GM23248 (cell line): ENCODE measurements around the gene TRAK1. TPM values are rescaled to one million over a fixed set of nuclear protein-coding genes. Genes with fewer than 3 reads are reported as not detected.

Experiments
- DNase-seq: peaks from one replicate; pipeline ENCODE4 v3.0.0-alpha.2; 2015
- H2AFZ ChIP-seq: fragments of 200-600 bp; sonication (generic); 2 replicates; pipeline ENCODE4 v1.6.1; 2016; ENCODE audit warnings: antibody characterized with exemption
- H3F3A ChIP-seq: fragments of 200-600 bp; sonication (generic); 2 replicates; pipeline ENCODE4 v1.6.1; 2016; ENCODE audit warnings: mild to moderate bottlenecking, antibody characterized with exemption, mixed run types; ENCODE audit not compliant: insufficient read depth
- H3K27ac ChIP-seq: fragments of 200-600 bp; sonication (generic); 2 replicates; pipeline ENCODE4 v1.5.1; 2016; ENCODE audit warnings: mild to moderate bottlenecking
- H3K27me3 ChIP-seq: fragments of 200-600 bp; sonication (generic); replicated peaks from 2 replicates; pipeline ENCODE4 v1.6.1; 2016; ENCODE audit warnings: mild to moderate bottlenecking; ENCODE audit not compliant: insufficient read depth
- H3K36me3 ChIP-seq: fragments of 200-600 bp; sonication (generic); 2 replicates; pipeline ENCODE4 v1.6.1; 2016; ENCODE audit warnings: low read depth, mild to moderate bottlenecking
- H3K4me1 ChIP-seq: fragments of 200-600 bp; sonication (generic); 2 replicates; pipeline ENCODE4 v1.6.1; 2016; ENCODE audit warnings: mild to moderate bottlenecking; ENCODE audit not compliant: insufficient read depth
- H3K4me2 ChIP-seq: fragments of 200-600 bp; sonication (generic); one replicate; pipeline ENCODE4 v1.6.1; 2016; ENCODE audit warnings: mild to moderate bottlenecking; ENCODE audit not compliant: unreplicated experiment
- H3K4me3 ChIP-seq: fragments of 200-600 bp; sonication (generic); 2 replicates; pipeline ENCODE4 v1.5.1; 2016; ENCODE audit warnings: mild to moderate bottlenecking
- H3K79me2 ChIP-seq: fragments of 200-600 bp; sonication (generic); 2 replicates; pipeline ENCODE4 v1.6.1; 2016; ENCODE audit warnings: mild to moderate bottlenecking; ENCODE audit not compliant: insufficient read depth
- H3K9ac ChIP-seq: fragments of 200-600 bp; sonication (generic); 2 replicates; pipeline ENCODE4 v1.6.1; 2016; ENCODE audit warnings: mild to moderate bottlenecking
- H3K9me2 ChIP-seq: fragments of 200-600 bp; sonication (generic); 2 replicates; pipeline ENCODE4 v1.6.1; 2016; ENCODE audit warnings: mixed run types, mild to moderate bottlenecking, moderate library complexity; ENCODE audit not compliant: insufficient read depth
- H3K9me3 ChIP-seq: fragments of 200-600 bp; sonication (generic); one replicate; pipeline ENCODE4 v1.6.1; 2017; ENCODE audit warnings: low read depth
- H4K20me1 ChIP-seq: fragments of 200-600 bp; sonication (generic); 2 replicates; pipeline ENCODE4 v1.6.0; 2016; ENCODE audit not compliant: insufficient read depth
- EZH2 ChIP-seq: fragments of 200-600 bp; sonication (generic); IDR thresholded peaks from 2 replicates; pipeline ENCODE4 v1.6.1; 2018; ENCODE audit warnings: antibody characterized with exemption, mild to moderate bottlenecking; ENCODE audit not compliant: insufficient read depth, poor library complexity, severe bottlenecking
- EZH2phosphoT487 ChIP-seq: fragments of 200-600 bp; sonication (generic); IDR thresholded peaks from 2 replicates; pipeline ENCODE4 v1.6.1; 2018; ENCODE audit warnings: antibody characterized with exemption, moderate library complexity, mild to moderate bottlenecking, low read depth; ENCODE audit not compliant: insufficient read depth
- WGBS, 2 experiments: methylation state at CpG; one replicate each; pipeline ENCODE4 v1.1.6; 2015 to 2017; ENCODE audit warnings: low lambda C conversion rate in 2 of 2, low coverage in 1 of 2; ENCODE audit errors: missing lambda C conversion rate in 2 of 2; 5-methylcytosine and 5-hydroxymethylcytosine counted together
- in situ Hi-C: fragments of 300-500 bp; cut with MboI; formaldehyde crosslinking; loops from 2 replicates; pipeline ENCODE4 v1.15.0; 2020
- polyA plus RNA-seq: library from polyadenylated mRNA; unstranded; fragments of >200 nt; fragmentation: Nextera tagmentation; extraction: Ambion mirVana; gene quantifications from 2 replicates; pipeline ENCODE4 v1.2.1, GENCODE V29; 2016
- total RNA-seq: library from RNA; depleted of rRNA; stranded (reverse); fragments of >200 nt; shearing (Covaris generic); gene quantifications from 2 replicates; pipeline ENCODE4 v1.2.3, GENCODE V29; 2014

The TRAK1 gene
- total and polyA plus RNA-seq, 2 experiments from 2014 or later, result 13.6 to 51.0 TPM

- in situ Hi-C loops, result loop anchor here (5.0 kb wide), 1 partner anchor 76 kb away; no protein-coding TSS in a partner anchor
- H3K4me3 ChIP-seq, result no peak overlapping the region
- H2AFZ ChIP-seq, result no peak overlapping the region
- H4K20me1 ChIP-seq, result no peaks in the 10 kb centered on the region
- TF ChIP-seq EZH2phosphoT487 (no peak), EZH2 (no peak)
- H3K79me2 ChIP-seq, result peaks cover 25% of the 10 kb centered on the region
- no peak overlapping the region for H3K9ac ChIP-seq
- H3K9me3 ChIP-seq, result no peaks in the 10 kb centered on the region
- no peaks in the 10 kb centered on the region for H3K9me2 ChIP-seq
- H3K27me3 ChIP-seq, result no peaks in the 10 kb centered on the region
- H3K27ac ChIP-seq, result no peak overlapping the region
- H3K4me1 ChIP-seq, result peaks cover 20% of the 10 kb centered on the region
- H3F3A ChIP-seq, result peaks cover 15% of the 10 kb centered on the region; the same call in 1 of the 2 replicates
- 67 to 86% methylated on average over 1 of the region's 1 CpG for WGBS, 2 experiments
- peaks cover 11% of the 10 kb centered on the region for H3K36me3 ChIP-seq
- DNase-seq, result no peak
- H3K4me2 ChIP-seq, result no peak overlapping the region
Measured at GRCh38 chr3:42188376-42188775, 97.2 kb downstream of the TRAK1 start.

GRCh38 chr3:42189001-42189460 is 97.9 kb downstream of the TRAK1 start:
- H3K9ac ChIP-seq, result no peak overlapping the region
- in situ Hi-C loops, result loop anchor here (5.0 kb wide), 1 partner anchor 77 kb away; no protein-coding TSS in a partner anchor
- 56 to 63% methylated on average over 6 of the region's 6 CpGs for WGBS, 2 experiments
- H3K36me3 ChIP-seq, result peaks cover 18% of the 10 kb centered on the region
- H3K4me1 ChIP-seq, result peaks cover 14% of the 10 kb centered on the region
- H3K27ac ChIP-seq, result no peak overlapping the region
- H3F3A ChIP-seq, result peaks cover 15% of the 10 kb centered on the region; the same call in 1 of the 2 replicates
- no peaks in the 10 kb centered on the region for H3K9me3 ChIP-seq
- H3K27me3 ChIP-seq, result no peaks in the 10 kb centered on the region
- H3K79me2 ChIP-seq, result peaks cover 19% of the 10 kb centered on the region
- H3K4me3 ChIP-seq, result no peak overlapping the region
- H3K4me2 ChIP-seq, result no peak overlapping the region
- no peaks in the 10 kb centered on the region for H4K20me1 ChIP-seq
- TF ChIP-seq EZH2phosphoT487, result no peak
- no peak for TF ChIP-seq EZH2
- H2AFZ ChIP-seq, result no peak overlapping the region
- DNase-seq, result no peak
- H3K9me2 ChIP-seq, result no peaks in the 10 kb centered on the region

GRCh38 chr3:42189736-42190135 is 98.6 kb downstream of the TRAK1 start:
- WGBS, 2 experiments, result 87 to 93% methylated on average over 6 of the region's 6 CpGs
- peaks cover 25% of the 10 kb centered on the region for H3K36me3 ChIP-seq
- no peaks in the 10 kb centered on the region for H3K27me3 ChIP-seq
- DNase-seq, result no peak
- H3K79me2 ChIP-seq, result peaks cover 12% of the 10 kb centered on the region
- H3K9me3 ChIP-seq, result no peaks in the 10 kb centered on the region
- no peak for TF ChIP-seq EZH2phosphoT487
- TF ChIP-seq EZH2, result no peak
- no peak overlapping the region for H3K4me2 ChIP-seq
- no peak overlapping the region for H2AFZ ChIP-seq
- H3K9me2 ChIP-seq, result no peaks in the 10 kb centered on the region
- no peak overlapping the region for H3K4me3 ChIP-seq
- no peak overlapping the region for H3K27ac ChIP-seq
- peaks cover 8% of the 10 kb centered on the region; the same call in 1 of the 2 replicates for H3F3A ChIP-seq
- H4K20me1 ChIP-seq, result no peaks in the 10 kb centered on the region
- H3K4me1 ChIP-seq, result peaks cover 7% of the 10 kb centered on the region
- in situ Hi-C loops, result loop anchor here (5.0 to 10.0 kb wide), 2 partner anchors 77 to 285 kb away; no protein-coding TSS in a partner anchor
- no peak overlapping the region for H3K9ac ChIP-seq

- H3K9me3 ChIP-seq, result no peaks in the 10 kb centered on the region
- TF ChIP-seq EZH2phosphoT487 (no peak), EZH2 (no peak)
- H3K36me3 ChIP-seq, result peaks cover 26% of the 10 kb centered on the region
- H2AFZ ChIP-seq, result no peak overlapping the region
- H3K4me3 ChIP-seq, result no peak overlapping the region
- H4K20me1 ChIP-seq, result no peaks in the 10 kb centered on the region
- H3F3A ChIP-seq, result peaks cover 7% of the 10 kb centered on the region; the same call in 1 of the 2 replicates
- no peak overlapping the region for H3K27ac ChIP-seq
- peaks cover 10% of the 10 kb centered on the region for H3K79me2 ChIP-seq
- DNase-seq, result peak; percentile 59
- H3K27me3 ChIP-seq, result no peaks in the 10 kb centered on the region
- no peaks in the 10 kb centered on the region for H3K4me1 ChIP-seq
- 36 to 37% methylated on average over 11 of the region's 11 CpGs for WGBS, 2 experiments
- H3K4me2 ChIP-seq, result no peak overlapping the region
- no peaks in the 10 kb centered on the region for H3K9me2 ChIP-seq
- in situ Hi-C loops, result loop anchor here (10.0 kb wide), 1 partner anchor 286 kb away; no protein-coding TSS in a partner anchor
- no peak overlapping the region for H3K9ac ChIP-seq
Measured at GRCh38 chr3:42190701-42191442, 99.7 kb downstream of the TRAK1 start.
